Testis (tissue), 2 donors: ENCODE data around the gene TBX4.

Experiments used
- POLR2A ChIP-seq: fragments of 450-650 bp; IDR thresholded peaks from one replicate; pipeline ENCODE4 v1.6.1; 2017; ENCODE audit warnings: antibody characterized with exemption, mild to moderate bottlenecking, moderate library complexity
- TF ChIP-seq, protein P1 (sequence below), 3 experiments: fragments of 450-650 bp in 2 of 3; fragments of 200-600 bp in 1 of 3; sonication (generic) in 1 of 3; IDR thresholded peaks; one replicate each; pipeline ENCODE4 v1.5.1; 2016 to 2019; ENCODE audit warnings: antibody characterized with exemption in 3 of 3, mild to moderate bottlenecking in 2 of 3, moderate library complexity in 1 of 3

DNA sequence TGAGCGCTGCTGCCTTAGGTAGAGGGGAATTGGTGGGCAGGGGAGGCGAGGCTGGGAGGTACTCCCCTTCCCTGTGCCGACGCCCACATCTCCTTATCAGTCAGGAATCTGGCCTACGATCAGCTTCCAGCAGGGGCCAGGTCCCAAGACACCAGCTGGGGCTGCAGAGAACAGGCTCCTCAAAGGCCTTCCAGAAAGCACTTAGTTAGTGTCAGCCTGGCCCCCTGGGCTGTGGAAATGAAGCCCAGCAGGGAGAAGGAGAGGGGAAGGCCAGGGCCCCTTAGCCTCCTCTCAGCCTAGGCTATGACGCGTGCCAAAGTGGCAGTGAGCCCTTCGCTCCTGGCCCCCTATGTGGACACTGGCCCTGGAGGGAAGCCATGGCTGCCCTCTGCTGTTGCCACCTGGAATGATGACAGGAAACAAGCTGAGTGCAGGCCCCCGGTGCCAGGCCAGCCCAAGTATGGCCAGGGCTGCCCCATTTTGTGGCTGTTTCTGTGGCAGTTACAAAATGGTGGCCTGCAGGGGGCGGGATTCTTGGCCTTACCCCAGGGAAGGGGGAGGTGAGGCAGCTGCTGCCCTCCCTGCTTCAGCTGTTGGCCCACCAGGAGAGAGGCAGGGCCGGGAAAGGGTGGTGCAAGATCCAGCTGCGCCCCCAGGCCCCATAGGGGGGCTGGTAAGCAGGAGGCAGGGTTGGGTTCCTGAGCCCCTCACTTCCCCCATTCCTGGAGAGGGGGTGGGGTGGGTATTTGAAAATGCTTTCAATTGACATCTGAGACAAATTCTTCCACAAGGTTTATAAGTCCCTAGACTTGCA lies 11.3 kb downstream of the TBX4 start:
- no peak for TF ChIP-seq POLR2A
- TF ChIP-seq, protein P1, sequence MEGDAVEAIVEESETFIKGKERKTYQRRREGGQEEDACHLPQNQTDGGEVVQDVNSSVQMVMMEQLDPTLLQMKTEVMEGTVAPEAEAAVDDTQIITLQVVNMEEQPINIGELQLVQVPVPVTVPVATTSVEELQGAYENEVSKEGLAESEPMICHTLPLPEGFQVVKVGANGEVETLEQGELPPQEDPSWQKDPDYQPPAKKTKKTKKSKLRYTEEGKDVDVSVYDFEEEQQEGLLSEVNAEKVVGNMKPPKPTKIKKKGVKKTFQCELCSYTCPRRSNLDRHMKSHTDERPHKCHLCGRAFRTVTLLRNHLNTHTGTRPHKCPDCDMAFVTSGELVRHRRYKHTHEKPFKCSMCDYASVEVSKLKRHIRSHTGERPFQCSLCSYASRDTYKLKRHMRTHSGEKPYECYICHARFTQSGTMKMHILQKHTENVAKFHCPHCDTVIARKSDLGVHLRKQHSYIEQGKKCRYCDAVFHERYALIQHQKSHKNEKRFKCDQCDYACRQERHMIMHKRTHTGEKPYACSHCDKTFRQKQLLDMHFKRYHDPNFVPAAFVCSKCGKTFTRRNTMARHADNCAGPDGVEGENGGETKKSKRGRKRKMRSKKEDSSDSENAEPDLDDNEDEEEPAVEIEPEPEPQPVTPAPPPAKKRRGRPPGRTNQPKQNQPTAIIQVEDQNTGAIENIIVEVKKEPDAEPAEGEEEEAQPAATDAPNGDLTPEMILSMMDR (IDR thresholded peaks at IDR 0.05) = no peak
